Hepatocyte (in vitro differentiated cells): ENCODE data around the gene SMIM7. TPM values are rescaled to one million over a fixed set of nuclear protein-coding genes. Genes with fewer than 3 reads are reported as not detected.

Source experiments
- DNase-seq: peaks from one replicate; pipeline ENCODE4 v3.0.0-alpha.2; 2016; ENCODE audit warnings: low spot score
- H2AFZ ChIP-seq: fragments of 200-600 bp; sonication (generic); 2 replicates; pipeline ENCODE4 v1.6.0; 2016; ENCODE audit warnings: antibody characterized with exemption, mild to moderate bottlenecking
- H3K27ac ChIP-seq: fragments of 200-600 bp; sonication (generic); 2 replicates; pipeline ENCODE4 v1.5.1; 2016; ENCODE audit warnings: mild to moderate bottlenecking
- H3K27me3 ChIP-seq: fragments of 200-600 bp; sonication (generic); 2 replicates; pipeline ENCODE4 v1.6.1; 2016
- H3K36me3 ChIP-seq: fragments of 200-600 bp; sonication (generic); replicated peaks from 2 replicates; pipeline ENCODE4 v1.5.1; 2016; ENCODE audit warnings: low read depth; ENCODE audit not compliant: insufficient read depth
- H3K4me1 ChIP-seq: fragments of 200-600 bp; sonication (generic); 2 replicates; pipeline ENCODE4 v1.5.1; 2016; ENCODE audit warnings: mild to moderate bottlenecking, moderate library complexity; ENCODE audit not compliant: insufficient read depth
- H3K4me2 ChIP-seq: fragments of 200-600 bp; sonication (generic); 2 replicates; pipeline ENCODE4 v1.6.0; 2016
- H3K4me3 ChIP-seq: fragments of 200-600 bp; sonication (generic); 2 replicates; pipeline ENCODE4 v1.5.1; 2016; ENCODE audit warnings: mild to moderate bottlenecking
- H3K79me2 ChIP-seq: fragments of 200-600 bp; sonication (generic); 2 replicates; pipeline ENCODE4 v1.6.0; 2017; ENCODE audit warnings: mild to moderate bottlenecking
- H3K9me2 ChIP-seq: fragments of 200-600 bp; sonication (generic); replicated peaks from 2 replicates; pipeline ENCODE4 v1.6.0; 2017; ENCODE audit warnings: mild to moderate bottlenecking; ENCODE audit not compliant: insufficient read depth
- H3K9me3 ChIP-seq: fragments of 200-600 bp; sonication (generic); 2 replicates; pipeline ENCODE4 v1.5.1; 2016; ENCODE audit warnings: low read depth, mild to moderate bottlenecking
- H4K20me1 ChIP-seq: fragments of 200-600 bp; sonication (generic); 2 replicates; pipeline ENCODE4 v1.6.0; 2016; ENCODE audit warnings: mild to moderate bottlenecking; ENCODE audit not compliant: insufficient read depth, poor library complexity, severe bottlenecking
- CTCF ChIP-seq: fragments of 200-600 bp; sonication (generic); IDR thresholded peaks from 2 replicates; pipeline ENCODE4 v1.5.1; 2016; ENCODE audit warnings: antibody characterized with exemption, mild to moderate bottlenecking; ENCODE audit not compliant: poor library complexity
- EZH2 ChIP-seq: fragments of 200-600 bp; sonication (generic); IDR thresholded peaks from 2 replicates; pipeline ENCODE4 v1.6.1; 2016; ENCODE audit warnings: antibody characterized with exemption, mild to moderate bottlenecking, borderline replicate concordance
- EZH2phosphoT487 ChIP-seq: fragments of 200-600 bp; sonication (generic); IDR thresholded peaks from one replicate; pipeline ENCODE4 v1.6.1; 2018; ENCODE audit warnings: antibody characterized with exemption, mild to moderate bottlenecking, low read depth, moderate library complexity; ENCODE audit not compliant: unreplicated experiment, severe bottlenecking
- WGBS: methylation state at CpG from one replicate; pipeline ENCODE4 v1.1.6; 2016; ENCODE audit warnings: low lambda C conversion rate; ENCODE audit errors: missing lambda C conversion rate; 5-methylcytosine and 5-hydroxymethylcytosine counted together
- polyA plus RNA-seq: library from polyadenylated mRNA; unstranded; fragments of >200 nt; fragmentation: Nextera tagmentation; extraction: Ambion mirVana; gene quantifications from 2 replicates; pipeline ENCODE4 v1.2.1, GENCODE V29; 2016
- total RNA-seq: library from RNA; depleted of rRNA; stranded (reverse); fragments of >200 nt; gene quantifications from 2 replicates; pipeline ENCODE4 v1.2.3, GENCODE V29; 2014

SMIM7 gene
- total and polyA plus RNA-seq, 2 experiments from 2014 or later, result 99.2 to 141 TPM

GRCh38 chr19:16628984-16629691, 30.8 kb downstream of the SMIM7 start:
- Histone ChIP-seq H2AFZ (peak overlapping the region; percentile 83), H3K9me2 (no peaks in the 10 kb centered on the region), H3K79me2 (peaks cover 42% of the 10 kb centered on the region), H3K4me3 (peak overlapping the region; percentile 64), H3K27ac (peak overlapping the region; percentile 95), H4K20me1 (peaks cover 38% of the 10 kb centered on the region), H3K4me1 (peaks cover 18% of the 10 kb centered on the region), H3K9me3 (no peaks in the 10 kb centered on the region), H3K4me2 (peak overlapping the region; percentile 96), H3K36me3 (no peaks in the 10 kb centered on the region), H3K27me3 (no peaks in the 10 kb centered on the region)
- WGBS, result 15% methylated on average over 18 of the region's 23 CpGs
- TF ChIP-seq EZH2 (no peak), EZH2phosphoT487 (no peak)
- DNase-seq, result peak; percentile 70

GRCh38 chr19:16628183-16628983, 31.6 kb downstream of the SMIM7 start, which contains the start of gene MED26:
Gene MED26, minus strand, starts transcription at chr19:16628204. Its CDS starts 261 bp downstream, at chr19:16627943.
- peaks cover 46% of the 10 kb centered on the region for H4K20me1 ChIP-seq
- H3K4me3 ChIP-seq, result peak within 1 kb of the TSS; percentile 96
- no peaks in the 10 kb centered on the region for H3K9me3 ChIP-seq
- no peaks in the 10 kb centered on the region for H3K9me2 ChIP-seq
- peaks cover 18% of the 10 kb centered on the region for H3K4me1 ChIP-seq
- no peaks in the 10 kb centered on the region for H3K36me3 ChIP-seq
- H2AFZ ChIP-seq, result peak within 1 kb of the TSS; percentile 83
- TF ChIP-seq CTCF (no peak), EZH2 (no peak), EZH2phosphoT487 (no peak)
- peak; percentile 98 for DNase-seq
- H3K79me2 ChIP-seq, result peaks cover 48% of the 10 kb centered on the region
- WGBS, result under 1% methylated on average over 54 of the region's 98 CpGs
- H3K27me3 ChIP-seq, result no peaks in the 10 kb centered on the region
- peak within 1 kb of the TSS; percentile 95 for H3K27ac ChIP-seq
- peak within 1 kb of the TSS; percentile 96 for H3K4me2 ChIP-seq

GRCh38 chr19:16627928-16628182, 32.1 kb downstream of the SMIM7 start:
- DNase-seq, result no peak
- H3K4me3 ChIP-seq, result peak overlapping the region; percentile 96
- H3K27me3 ChIP-seq, result no peaks in the 10 kb centered on the region
- peak overlapping the region; percentile 7 for H2AFZ ChIP-seq
- peaks cover 18% of the 10 kb centered on the region for H3K4me1 ChIP-seq
- 0% methylated on average over 1 of the region's 38 CpGs for WGBS
- H3K9me2 ChIP-seq, result no peaks in the 10 kb centered on the region
- peaks cover 51% of the 10 kb centered on the region for H4K20me1 ChIP-seq
- no peaks in the 10 kb centered on the region for H3K9me3 ChIP-seq
- peak overlapping the region; percentile 89 for H3K4me2 ChIP-seq
- TF ChIP-seq CTCF (no peak), EZH2phosphoT487 (no peak), EZH2 (no peak)
- H3K36me3 ChIP-seq, result no peaks in the 10 kb centered on the region
- H3K27ac ChIP-seq, result peak overlapping the region; percentile 84
- peaks cover 53% of the 10 kb centered on the region for H3K79me2 ChIP-seq
